DND-41 (cell line): ENCODE measurements around the gene GLIS2.

Experiments
- ATAC-seq: fragments of 200-7000 bp; cut with Tn5 transposase; 3 replicates; pipeline ENCODE4 v1.9.1; 2021; ENCODE audit warnings: low read depth; ENCODE audit not compliant: insufficient read depth
- DNase-seq: peaks from one replicate; pipeline ENCODE4 v3.0.0-alpha.2; 2020
- H2AFZ ChIP-seq: 2 replicates; pipeline ENCODE4 v1.6.0; 2012; ENCODE audit warnings: low read depth, low read length
- H3K27ac ChIP-seq: 2 replicates; pipeline ENCODE4 v1.5.1; 2012; ENCODE audit warnings: low read length, inconsistent platforms
- H3K27me3 ChIP-seq: fragments of 200-600 bp; sonication (generic); 2 replicates; pipeline ENCODE4 v1.6.0; 2012; ENCODE audit warnings: low read length, mild to moderate bottlenecking, inconsistent platforms; ENCODE audit not compliant: insufficient read depth, poor library complexity
- H3K36me3 ChIP-seq: 2 replicates; pipeline ENCODE4 v1.5.1; 2012; ENCODE audit warnings: low read length, inconsistent platforms; ENCODE audit not compliant: insufficient read depth
- H3K4me1 ChIP-seq: 2 replicates; pipeline ENCODE4 v1.5.1; 2012; ENCODE audit warnings: mild to moderate bottlenecking, low read length; ENCODE audit not compliant: insufficient read depth
- H3K4me2 ChIP-seq: 2 replicates; pipeline ENCODE4 v1.6.0; 2012; ENCODE audit warnings: mild to moderate bottlenecking, moderate library complexity, low read length, inconsistent platforms; ENCODE audit not compliant: insufficient read depth
- H3K4me3 ChIP-seq, 2 experiments: fragments of 200-600 bp in 1 of 2; shearing (Covaris generic) in 1 of 2; 2 replicates each; pipeline ENCODE4 v1.5.1; 2012 to 2016; ENCODE audit warnings: inconsistent platforms in 2 of 2, low read length in 2 of 2, mild to moderate bottlenecking in 2 of 2, low read depth in 1 of 2, moderate library complexity in 1 of 2
- H3K79me2 ChIP-seq: 2 replicates; pipeline ENCODE4 v1.6.0; 2012; ENCODE audit warnings: low read length, inconsistent platforms; ENCODE audit not compliant: insufficient read depth
- H3K9ac ChIP-seq: 2 replicates; pipeline ENCODE4 v1.6.0; 2012; ENCODE audit warnings: low read depth, mild to moderate bottlenecking, inconsistent platforms, low read length, moderate library complexity
- H3K9me3 ChIP-seq: 2 replicates; pipeline ENCODE4 v1.5.1; 2012; ENCODE audit warnings: low read length, moderate library complexity, mild to moderate bottlenecking, inconsistent platforms; ENCODE audit not compliant: insufficient read depth, severe bottlenecking
- H4K20me1 ChIP-seq: 2 replicates; pipeline ENCODE4 v1.6.0; 2012; ENCODE audit warnings: low read length; ENCODE audit not compliant: insufficient read depth
- CTCF ChIP-seq: IDR thresholded peaks from 2 replicates; pipeline ENCODE4 v1.5.1; 2012; ENCODE audit warnings: borderline replicate concordance, low read length, moderate library complexity, mild to moderate bottlenecking; ENCODE audit not compliant: poor library complexity, severe bottlenecking; ENCODE audit errors: extremely low read depth
- EZH2 ChIP-seq: IDR thresholded peaks from 3 replicates; pipeline ENCODE4 v1.6.1; 2012; ENCODE audit warnings: borderline replicate concordance, low read depth, mild to moderate bottlenecking, moderate library complexity, low read length, inconsistent platforms; ENCODE audit not compliant: severe bottlenecking

The GLIS2 gene

GRCh38 chr16:4327386-4328045, 11.6 kb downstream of the GLIS2 start:
- Histone ChIP-seq H2AFZ (no peak overlapping the region), H3K9ac (no peak overlapping the region), H4K20me1 (peaks cover 23% of the 10 kb centered on the region), H3K4me1 (no peaks in the 10 kb centered on the region), H3K4me2 (no peak overlapping the region), H3K27ac (no peak overlapping the region), H3K79me2 (no peaks in the 10 kb centered on the region), H3K36me3 (no peaks in the 10 kb centered on the region), H3K4me3 (no peak overlapping the region), H3K9me3 (no peaks in the 10 kb centered on the region), H3K27me3 (no peaks in the 10 kb centered on the region)
- no peak for TF ChIP-seq EZH2
- TF ChIP-seq CTCF: no peak
- DNase-seq: no peak
- ATAC-seq: no peak

DNA sequence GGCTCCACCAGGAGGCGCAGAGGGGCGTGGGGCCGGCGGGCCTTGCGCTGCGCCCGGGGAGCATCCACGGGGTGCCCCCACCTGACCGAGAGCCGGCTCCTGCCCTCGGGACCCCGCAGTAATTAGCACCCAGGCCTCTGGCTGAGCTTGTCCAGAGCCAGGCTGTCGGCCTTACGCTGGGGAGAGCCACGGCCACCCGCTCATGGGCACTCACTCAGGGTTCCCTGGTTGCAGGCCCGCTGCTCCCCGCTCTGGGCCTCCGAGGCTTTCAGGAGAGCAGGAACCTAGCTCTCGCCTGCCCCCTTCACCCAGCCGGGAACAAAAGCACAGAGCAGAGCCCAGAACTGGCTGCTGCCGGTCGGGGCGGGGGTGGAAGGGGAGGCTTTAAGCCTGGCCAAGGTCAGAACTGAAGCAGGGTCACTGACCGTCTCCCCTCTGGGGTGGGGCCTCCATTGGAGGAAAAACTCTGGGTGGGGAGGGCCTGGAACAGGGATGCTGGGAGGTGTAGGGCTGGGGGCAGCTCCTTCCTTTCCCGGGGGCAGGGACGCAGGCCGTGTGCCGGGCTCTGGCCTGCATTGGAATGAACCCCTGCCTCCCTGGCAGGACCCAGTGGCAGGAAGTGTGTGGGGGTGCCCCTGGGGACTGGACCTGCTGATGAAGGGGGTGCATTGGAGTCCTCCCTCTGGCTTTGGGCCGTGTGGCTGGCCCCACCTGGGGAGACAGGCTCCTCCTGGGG, 12.3 kb downstream of the GLIS2 start:
- H3K9ac ChIP-seq: no peak overlapping the region
- no peak overlapping the region for H3K4me3 ChIP-seq
- H3K4me1 ChIP-seq: no peaks in the 10 kb centered on the region
- no peaks in the 10 kb centered on the region for H3K27me3 ChIP-seq
- H3K9me3 ChIP-seq: no peaks in the 10 kb centered on the region
- DNase-seq: no peak
- H3K36me3 ChIP-seq: no peaks in the 10 kb centered on the region
- no peak overlapping the region for H3K27ac ChIP-seq
- ATAC-seq: no peak
- no peaks in the 10 kb centered on the region for H3K79me2 ChIP-seq
- TF ChIP-seq CTCF: no peak
- TF ChIP-seq EZH2: no peak
- no peak overlapping the region for H3K4me2 ChIP-seq
- H4K20me1 ChIP-seq: peaks cover 21% of the 10 kb centered on the region
- H2AFZ ChIP-seq: no peak overlapping the region

- TF ChIP-seq EZH2: no peak
- TF ChIP-seq CTCF: no peak
- Histone ChIP-seq H3K4me2 (no peak overlapping the region), H3K79me2 (no peaks in the 10 kb centered on the region), H3K4me3 (no peak overlapping the region), H3K36me3 (no peaks in the 10 kb centered on the region), H4K20me1 (peaks cover 21% of the 10 kb centered on the region), H3K9ac (no peak overlapping the region), H3K27ac (no peak overlapping the region), H3K27me3 (no peaks in the 10 kb centered on the region), H3K4me1 (no peaks in the 10 kb centered on the region), H3K9me3 (no peaks in the 10 kb centered on the region), H2AFZ (no peak overlapping the region)
- ATAC-seq (no peak), DNase-seq (no peak)
Observed at GRCh38 chr16:4328782-4329775, 13.2 kb downstream of the GLIS2 start.
